ENCODE data around the gene RASA3. TPM values are rescaled to one million over a fixed set of nuclear protein-coding genes. Genes with fewer than 3 reads are reported as not detected.

RASA3 gene
- total RNA-seq, 3 donors from 2014 or later (not counting 1 experiment from before 2014, with no cell fraction given) = 252 to 277 (median 274) TPM

- peaks cover 10 to 53% of the 10 kb centered on the region in 2 donors for H3K4me1 Mint-ChIP-seq
Measured at GRCh38 chr13:113951246-113951999, 181.0 kb downstream of the RASA3 start.

GRCh38 chr13:113950451-113951245 lies 181.8 kb downstream of the RASA3 start:
- Mint-ChIP-seq H3K4me1 (peaks cover 10 to 48% of the 10 kb centered on the region in 2 donors), H3K27me3 (ENCODE audit: low read depth in 2 of 2) (no peaks in the 10 kb centered on the region), H3K4me3 (no peak overlapping the region), H3K9me3 (no peaks in the 10 kb centered on the region), H3K36me3 (peaks cover 1% of the 10 kb centered on the region), H3K27ac (no peak overlapping the region)
- Histone ChIP-seq H3K4me3 (ENCODE audit: low read length) (no peak overlapping the region), H3K9me3 (ENCODE audit: control insufficient read depth, insufficient read depth, low read length) (no peaks in the 10 kb centered on the region), H3K36me3 (ENCODE audit: control insufficient read depth, insufficient read depth, low read length) (peaks cover 17% of the 10 kb centered on the region), H3K27ac (ENCODE audit: low read length) (no peak overlapping the region), H3K4me1 (ENCODE audit: control insufficient read depth, insufficient read depth, low read length) (peaks cover 18% of the 10 kb centered on the region), H3K27me3 (ENCODE audit: control insufficient read depth, insufficient read depth, low read length) (no peaks in the 10 kb centered on the region)
- WGBS (ENCODE audit: insufficient coverage) = 69% methylated on average over 24 of the region's 24 CpGs
- DNase-seq (no peak), ATAC-seq (peak in 1 of 3 donors; percentile 39)
- intact Hi-C loops (cut with micrococcal nuclease) = loop anchor here (1.0 kb wide), 1 partner anchor 276 kb away; no protein-coding TSS in a partner anchor
- no peak for TF ChIP-seq CTCF (IDR thresholded peaks at IDR 0.05)

More at GRCh38 chr13:113951246-113951999, 181.0 kb downstream of the RASA3 start:
- Histone ChIP-seq H3K4me3 (ENCODE audit: low read length) (no peak overlapping the region), H3K27me3 (ENCODE audit: control insufficient read depth, insufficient read depth, low read length) (no peaks in the 10 kb centered on the region), H3K36me3 (ENCODE audit: control insufficient read depth, insufficient read depth, low read length) (peaks cover 17% of the 10 kb centered on the region), H3K4me1 (ENCODE audit: control insufficient read depth, insufficient read depth, low read length) (peaks cover 18% of the 10 kb centered on the region), H3K9me3 (ENCODE audit: control insufficient read depth, insufficient read depth, low read length) (no peaks in the 10 kb centered on the region), H3K27ac (ENCODE audit: low read length) (no peak overlapping the region)
- ATAC-seq (peak in 2 of 3 donors; percentile 73 to 80), DNase-seq (peak; percentile 30 to 61)
- Mint-ChIP-seq H3K27ac (no peak overlapping the region), H3K27me3 (ENCODE audit: low read depth in 2 of 2) (no peaks in the 10 kb centered on the region), H3K36me3 (peaks cover 8% of the 10 kb centered on the region), H3K4me3 (no peak overlapping the region), H3K9me3 (no peaks in the 10 kb centered on the region)
- whole genome bisulfite sequencing (ENCODE audit: insufficient coverage) = 43% methylated on average over 42 of the region's 42 CpGs
- TF ChIP-seq CTCF (IDR thresholded peaks at IDR 0.05) = peak; percentile 23
- intact Hi-C loops (cut with micrococcal nuclease) = loop anchor here (1.0 kb wide), 1 partner anchor 275 kb away; no protein-coding TSS in a partner anchor

GRCh38 chr13:113949546-113949945 lies 182.9 kb downstream of the RASA3 start:
- no peak overlapping the region for H3K4me3 Mint-ChIP-seq
- no peak for ATAC-seq
- 96% methylated on average over 5 of the region's 5 CpGs for WGBS (ENCODE audit: insufficient coverage)

More at GRCh38 chr13:113949546-113949945, 182.9 kb downstream of the RASA3 start:
- Histone ChIP-seq H3K27ac (ENCODE audit: low read length) (no peak overlapping the region), H3K27me3 (ENCODE audit: control insufficient read depth, insufficient read depth, low read length) (no peaks in the 10 kb centered on the region), H3K4me3 (ENCODE audit: low read length) (no peak overlapping the region), H3K36me3 (ENCODE audit: control insufficient read depth, insufficient read depth, low read length) (peaks cover 10% of the 10 kb centered on the region), H3K9me3 (ENCODE audit: control insufficient read depth, insufficient read depth, low read length) (no peaks in the 10 kb centered on the region), H3K4me1 (ENCODE audit: control insufficient read depth, insufficient read depth, low read length) (peaks cover 18% of the 10 kb centered on the region)
- DNase-seq = no peak
- intact Hi-C loops (cut with micrococcal nuclease) = no loop called here
- no peak for TF ChIP-seq CTCF (IDR thresholded peaks at IDR 0.05)
- Mint-ChIP-seq H3K4me1 (peaks cover 10 to 45% of the 10 kb centered on the region in 2 donors), H3K9me3 (no peaks in the 10 kb centered on the region), H3K27ac (no peak overlapping the region), H3K36me3 (no peaks in the 10 kb centered on the region), H3K27me3 (ENCODE audit: low read depth in 2 of 2) (no peaks in the 10 kb centered on the region)

All from natural killer cell (primary cell).